Testis (tissue), 2 donors: ENCODE results near the gene KDM5B.

Source experiments
- CTCF ChIP-seq, 3 experiments: fragments of 450-650 bp in 2 of 3; fragments of 200-600 bp in 1 of 3; sonication (generic) in 1 of 3; IDR thresholded peaks; one replicate each; pipeline ENCODE4 v1.5.1; 2016 to 2019; ENCODE audit warnings: antibody characterized with exemption in 3 of 3, mild to moderate bottlenecking in 2 of 3, moderate library complexity in 1 of 3
- POLR2A ChIP-seq: fragments of 450-650 bp; IDR thresholded peaks from one replicate; pipeline ENCODE4 v1.6.1; 2017; ENCODE audit warnings: antibody characterized with exemption, mild to moderate bottlenecking, moderate library complexity

- TF ChIP-seq CTCF (IDR thresholded peaks at IDR 0.05) (no peak), POLR2A (no peak)
Measured at GRCh38 chr1:202677433-202677832, 130.8 kb downstream of the KDM5B start.
